GM12872 (cell line): ENCODE data around the gene KIF17.

Experiments
- CTCF ChIP-seq: IDR thresholded peaks from 3 replicates; pipeline ENCODE4 v1.5.1; 2011; ENCODE audit warnings: low read depth, mild to moderate bottlenecking, low read length, moderate library complexity; ENCODE audit not compliant: insufficient read depth

The KIF17 gene

GRCh38 chr1:20720631-20721091, 2.9 kb upstream of the KIF17 start:
- TF ChIP-seq CTCF = no peak

GRCh38 chr1:20719871-20720620, 2.2 kb upstream of the KIF17 start:
- TF ChIP-seq CTCF = no peak

GRCh38 chr1:20719261-20719660, 1.5 kb upstream of the KIF17 start:
- TF ChIP-seq CTCF = no peak

GRCh38 chr1:20716232-20716631, 1.6 kb downstream of the KIF17 start:
- TF ChIP-seq CTCF = no peak

GRCh38 chr1:20715406-20715805, 2.4 kb downstream of the KIF17 start:
- TF ChIP-seq CTCF = no peak

- no peak for TF ChIP-seq CTCF
These were observed 4.4 kb downstream of the KIF17 start for GRCh38 chr1:20713440-20713839.

- no peak for TF ChIP-seq CTCF
These were observed 5.6 kb downstream of the KIF17 start for GRCh38 chr1:20712215-20712577.
